LHCN-M2 (cell line): ENCODE results near the gene BLTP1. TPM values are rescaled to one million over a fixed set of nuclear protein-coding genes. Genes with fewer than 3 reads are reported as not detected.
"Not testable (repeated sequence)": the region's sequence is repeated elsewhere in the genome, so short reads cannot be mapped to it uniquely, and the experiment has no call there.

Source experiments
- DNase-seq: peaks from one replicate; pipeline ENCODE4 v3.0.0-alpha.2; 2012; ENCODE audit warnings: low read depth
- polyA plus RNA-seq: library from polyadenylated mRNA; unstranded; fragments of >200 nt; gene quantifications from one replicate; pipeline ENCODE4 v1.2.1, GENCODE V29; 2012; ENCODE audit warnings: missing spikeins
- total RNA-seq: library from RNA; depleted of rRNA; stranded (reverse); fragments of >200 nt; gene quantifications from 2 replicates; pipeline ENCODE4 v1.2.3, GENCODE V29; 2014; rRNA removed

BLTP1 gene, protein sequence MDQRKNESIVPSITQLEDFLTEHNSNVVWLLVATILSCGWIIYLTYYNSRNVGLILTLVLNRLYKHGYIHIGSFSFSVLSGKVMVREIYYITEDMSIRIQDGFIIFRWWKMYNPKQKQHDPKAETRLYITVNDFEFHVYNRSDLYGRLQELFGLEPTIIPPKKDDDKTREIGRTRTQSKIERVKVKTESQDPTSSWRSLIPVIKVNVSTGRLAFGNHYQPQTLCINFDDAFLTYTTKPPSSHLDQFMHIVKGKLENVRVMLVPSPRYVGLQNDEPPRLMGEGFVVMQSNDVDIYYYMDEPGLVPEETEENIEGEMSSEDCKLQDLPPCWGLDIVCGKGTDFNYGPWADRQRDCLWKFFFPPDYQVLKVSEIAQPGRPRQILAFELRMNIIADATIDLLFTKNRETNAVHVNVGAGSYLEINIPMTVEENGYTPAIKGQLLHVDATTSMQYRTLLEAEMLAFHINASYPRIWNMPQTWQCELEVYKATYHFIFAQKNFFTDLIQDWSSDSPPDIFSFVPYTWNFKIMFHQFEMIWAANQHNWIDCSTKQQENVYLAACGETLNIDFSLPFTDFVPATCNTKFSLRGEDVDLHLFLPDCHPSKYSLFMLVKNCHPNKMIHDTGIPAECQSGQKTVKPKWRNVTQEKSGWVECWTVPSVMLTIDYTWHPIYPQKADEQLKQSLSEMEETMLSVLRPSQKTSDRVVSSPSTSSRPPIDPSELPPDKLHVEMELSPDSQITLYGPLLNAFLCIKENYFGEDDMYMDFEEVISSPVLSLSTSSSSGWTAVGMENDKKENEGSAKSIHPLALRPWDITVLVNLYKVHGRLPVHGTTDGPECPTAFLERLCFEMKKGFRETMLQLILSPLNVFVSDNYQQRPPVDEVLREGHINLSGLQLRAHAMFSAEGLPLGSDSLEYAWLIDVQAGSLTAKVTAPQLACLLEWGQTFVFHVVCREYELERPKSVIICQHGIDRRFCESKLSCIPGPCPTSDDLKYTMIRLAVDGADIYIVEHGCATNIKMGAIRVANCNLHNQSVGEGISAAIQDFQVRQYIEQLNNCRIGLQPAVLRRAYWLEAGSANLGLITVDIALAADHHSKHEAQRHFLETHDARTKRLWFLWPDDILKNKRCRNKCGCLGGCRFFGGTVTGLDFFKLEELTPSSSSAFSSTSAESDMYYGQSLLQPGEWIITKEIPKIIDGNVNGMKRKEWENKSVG (N-terminal part only)
- 43.2 and 48.0 TPM in 2 replicates for total RNA-seq
- polyA plus RNA-seq = 7.6 TPM

DNA sequence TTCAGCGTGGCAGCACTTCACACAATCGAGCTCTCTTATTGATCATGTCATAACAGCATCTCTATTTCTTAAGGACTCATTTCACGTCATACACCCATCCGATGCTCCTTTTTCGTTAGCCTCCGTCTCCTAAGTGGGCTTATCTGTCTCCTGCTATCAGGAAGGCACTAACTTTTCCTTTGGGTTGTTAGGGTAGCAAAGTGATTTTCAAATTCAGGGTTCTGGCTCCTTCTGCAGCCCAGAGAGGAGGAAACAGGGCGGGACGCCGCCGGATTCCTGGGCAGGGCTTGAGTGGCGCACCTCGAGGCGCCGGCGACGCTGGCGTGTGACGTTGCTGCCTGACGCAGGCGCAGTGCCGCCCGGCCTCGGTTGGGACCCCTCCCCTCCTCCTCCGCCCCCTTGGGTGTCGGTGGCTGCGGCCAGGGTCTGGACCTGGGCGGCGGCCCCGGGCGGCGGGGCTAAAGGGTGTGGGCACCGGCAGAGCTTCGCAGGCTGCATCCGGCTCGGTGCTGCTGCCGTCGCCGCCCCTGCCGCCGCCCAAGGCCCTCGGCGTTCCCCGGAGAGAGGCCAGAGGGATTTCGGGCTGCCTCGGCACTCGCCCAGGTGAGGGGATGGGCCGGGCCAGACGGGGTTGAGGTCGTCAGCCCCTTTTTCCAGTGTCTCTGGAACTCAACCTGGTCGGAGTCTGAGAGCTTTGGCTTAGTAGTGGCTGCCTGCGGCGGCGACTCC is at the start of gene BLTP1:
Gene BLTP1 (plus strand): TSS at position 350 of the 729 bp plus-strand sequence. CDS start 18,317 bp downstream, outside the sequence.
- DNase-seq = peak; percentile 78

DNA sequence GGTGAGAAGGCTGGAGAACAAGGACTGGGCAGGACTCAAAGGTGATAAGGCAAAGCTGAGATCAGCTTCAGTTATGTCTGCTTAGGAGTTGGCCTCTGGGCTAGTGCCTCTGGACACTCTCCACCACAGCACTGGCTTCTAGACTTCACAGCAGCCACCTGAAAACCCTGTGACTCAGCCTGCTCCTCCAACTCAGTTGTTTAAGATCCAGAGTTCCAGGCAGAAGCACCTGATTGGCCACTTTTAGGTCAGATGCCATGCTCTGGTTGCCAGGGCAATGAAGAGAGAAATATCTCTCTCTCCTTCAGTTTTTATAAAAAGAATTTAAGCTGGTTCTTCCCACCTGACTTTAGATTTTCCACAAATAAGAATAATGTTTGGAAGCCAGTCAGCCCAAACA is 47.9 kb upstream of the BLTP1 start:
- DNase-seq = no peak

DNA sequence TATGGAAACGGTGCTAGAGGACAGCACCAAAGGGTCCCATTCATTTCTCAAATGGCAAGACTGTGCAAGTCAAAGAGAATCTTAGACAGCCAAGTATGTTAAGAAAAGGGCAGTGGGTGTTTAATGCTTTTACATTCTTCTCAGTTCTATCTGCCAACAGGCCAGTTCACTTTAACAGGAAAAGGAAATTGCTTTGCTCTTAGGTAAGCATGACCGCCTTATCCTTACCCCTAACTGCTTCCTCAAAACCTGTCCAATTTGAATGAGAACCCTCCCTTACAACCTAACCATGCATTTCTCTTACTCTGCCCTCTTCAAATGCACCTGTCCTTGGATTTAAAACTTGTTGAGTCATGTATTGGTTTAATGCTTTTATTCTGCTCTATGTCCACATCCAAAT is 44.5 kb upstream of the BLTP1 start:
- DNase-seq = no peak

DNA sequence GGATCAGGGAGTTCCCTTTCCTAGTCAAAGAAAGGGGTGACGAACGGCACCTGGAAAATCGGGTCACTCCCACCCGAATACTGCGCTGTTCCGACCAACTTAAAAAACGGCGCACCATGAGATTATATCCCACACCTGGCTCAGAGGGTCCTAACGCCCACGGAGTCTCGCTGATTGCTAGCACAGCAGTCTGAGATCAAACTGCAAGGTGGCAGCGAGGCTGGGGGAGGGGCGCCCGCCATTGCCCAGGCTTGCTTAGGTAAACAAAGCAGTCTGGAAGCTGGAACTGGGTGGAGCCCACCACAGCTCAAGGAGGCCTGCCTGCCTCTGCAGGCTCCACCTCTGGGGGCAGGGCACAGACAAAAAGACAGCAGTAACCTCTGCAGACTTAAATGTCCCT is 41.8 kb upstream of the BLTP1 start:
- DNase-seq = not testable (repeated sequence)

DNA sequence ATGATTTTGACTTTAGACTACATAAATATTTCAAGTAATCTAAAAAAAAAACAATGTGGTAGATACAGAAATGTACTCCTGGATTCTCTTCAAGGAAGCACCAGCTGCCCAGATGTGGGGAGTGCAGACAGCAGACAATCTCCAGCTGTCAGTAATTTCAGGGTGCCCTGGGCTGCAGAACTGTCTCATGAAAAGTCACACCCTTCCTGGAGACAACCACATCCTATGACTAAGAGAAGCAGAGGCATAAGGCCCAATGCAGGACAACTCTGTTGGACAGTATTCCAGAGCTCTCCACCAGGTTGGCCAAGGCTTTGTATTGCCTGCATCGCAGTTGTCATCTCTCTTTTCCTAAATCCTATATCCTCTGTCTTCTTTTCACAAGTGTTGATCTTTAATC is 34.4 kb upstream of the BLTP1 start:
- DNase-seq = peak; percentile 82

DNA sequence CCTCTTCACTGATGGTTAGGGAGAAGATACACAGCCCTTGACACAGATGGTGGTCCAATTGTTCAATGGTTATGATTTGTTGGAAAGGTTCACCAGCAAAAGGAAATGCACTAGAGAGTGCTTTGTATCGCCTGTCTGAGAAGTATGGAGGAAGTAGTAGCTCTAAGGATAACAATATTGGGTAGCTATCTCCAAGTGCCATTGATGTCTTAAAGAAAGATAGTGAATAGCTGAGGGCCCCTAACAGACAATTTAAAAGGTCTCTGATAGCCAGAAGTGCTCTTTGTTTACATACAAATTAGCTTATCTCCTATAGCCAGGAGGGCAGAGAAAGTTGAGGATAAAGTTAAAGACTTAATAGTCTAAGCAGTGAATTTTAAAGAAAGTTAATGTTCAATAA is 33.9 kb upstream of the BLTP1 start:
- DNase-seq = no peak

DNA sequence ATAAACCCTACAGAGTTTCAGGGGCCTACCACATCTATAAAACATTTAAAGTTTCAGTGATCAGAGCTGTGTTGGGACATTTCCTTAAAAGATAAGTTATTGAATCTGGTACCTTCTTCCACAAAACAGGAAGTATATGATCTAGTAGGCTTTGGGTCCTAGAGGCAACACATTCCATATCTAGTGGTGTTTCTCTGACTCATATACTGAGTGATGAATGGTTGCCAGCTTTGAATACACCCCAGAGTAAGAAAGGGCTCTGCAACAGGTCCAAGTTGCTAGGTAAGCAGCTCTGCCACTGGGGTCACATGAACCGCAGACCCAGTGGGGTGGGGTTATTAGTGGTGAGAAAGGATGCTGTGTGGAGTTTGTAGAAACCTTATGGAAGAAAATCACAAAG is 32.4 kb upstream of the BLTP1 start:
- no peak for DNase-seq

DNA sequence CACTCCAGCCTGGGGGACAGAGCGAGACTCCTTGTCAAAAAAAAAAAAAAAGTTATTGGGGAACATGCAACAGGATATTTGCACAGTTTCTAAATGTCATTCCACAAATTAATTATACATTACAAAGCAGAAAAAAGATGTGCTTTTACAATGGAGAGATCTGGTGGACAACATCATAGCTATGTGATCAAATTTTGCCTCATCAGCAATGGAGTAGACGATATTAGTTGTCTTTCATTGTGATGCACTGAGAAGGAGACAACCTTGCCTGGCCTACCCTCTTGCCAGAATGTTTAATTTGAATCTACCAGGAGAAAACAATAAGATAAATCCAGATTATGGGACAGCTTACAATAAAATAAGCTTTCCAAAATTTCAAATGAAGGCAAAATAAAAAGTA is 30.5 kb upstream of the BLTP1 start:
- DNase-seq = no peak

DNA sequence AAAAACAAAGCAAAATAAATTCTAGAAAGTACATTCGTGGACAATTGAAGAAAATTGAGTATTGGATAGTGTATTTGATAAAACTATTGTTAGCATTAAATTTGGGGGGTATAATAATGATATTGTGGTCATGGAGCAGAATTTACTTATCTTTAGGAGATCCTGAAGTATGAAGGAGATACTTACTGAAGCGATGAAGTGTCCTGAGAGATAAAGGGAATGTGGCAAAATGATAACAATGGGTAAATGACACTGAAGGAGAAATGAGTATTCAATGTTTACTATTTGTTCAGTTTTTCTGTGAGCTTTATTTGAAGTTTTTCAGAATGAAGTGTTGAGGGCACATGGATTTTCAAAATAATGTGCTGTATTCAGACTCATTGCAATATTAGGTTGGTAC is 30.0 kb upstream of the BLTP1 start:
- DNase-seq = no peak

DNA sequence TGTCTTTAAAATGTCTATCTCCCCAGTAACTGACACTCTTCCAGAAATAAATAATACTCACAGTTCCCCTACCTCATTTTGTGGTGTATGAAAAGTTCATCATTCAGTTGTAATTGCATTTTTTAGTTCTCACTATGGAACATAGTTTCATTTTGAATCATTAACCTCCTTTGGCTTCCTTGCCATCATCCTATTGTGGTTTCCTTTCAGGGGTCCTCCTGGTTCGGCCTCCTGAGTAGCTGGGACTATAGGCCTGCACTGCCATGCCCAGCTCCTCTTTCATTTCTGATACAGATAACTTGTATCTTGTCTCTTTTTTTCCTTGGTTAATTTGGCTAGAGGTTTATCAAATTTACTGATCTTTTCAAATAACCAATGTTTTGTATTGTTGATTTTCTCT is 23.1 kb upstream of the BLTP1 start:
- DNase-seq = no peak

DNA sequence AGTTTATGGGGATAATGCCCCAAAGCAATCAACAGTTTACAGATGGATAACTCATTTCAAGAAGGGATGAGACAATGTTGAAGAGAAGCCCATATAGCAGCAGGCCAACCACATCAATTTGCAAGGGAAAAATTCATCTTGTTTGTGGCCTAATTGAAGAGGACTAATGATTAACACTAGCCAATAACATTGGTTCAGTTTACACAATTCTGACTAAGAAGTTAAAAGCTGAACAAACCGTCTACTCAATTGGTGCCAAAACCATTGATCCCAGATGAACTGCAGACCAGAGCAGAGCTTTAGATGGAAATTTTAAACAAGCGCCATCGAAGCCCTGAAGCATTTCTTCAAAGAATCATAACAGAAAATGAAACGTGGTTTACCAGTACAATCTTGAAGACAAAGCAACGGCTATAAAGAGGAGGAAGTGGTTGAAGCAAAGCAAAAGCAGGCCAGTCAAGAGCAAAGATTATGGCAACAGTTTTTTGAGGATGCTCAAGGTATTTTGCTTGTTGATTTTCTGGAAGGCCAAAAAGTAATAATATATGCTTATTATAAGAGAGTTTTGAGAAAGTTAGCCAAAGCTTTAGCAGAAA is 20.5 kb upstream of the BLTP1 start:
- no peak for DNase-seq

DNA sequence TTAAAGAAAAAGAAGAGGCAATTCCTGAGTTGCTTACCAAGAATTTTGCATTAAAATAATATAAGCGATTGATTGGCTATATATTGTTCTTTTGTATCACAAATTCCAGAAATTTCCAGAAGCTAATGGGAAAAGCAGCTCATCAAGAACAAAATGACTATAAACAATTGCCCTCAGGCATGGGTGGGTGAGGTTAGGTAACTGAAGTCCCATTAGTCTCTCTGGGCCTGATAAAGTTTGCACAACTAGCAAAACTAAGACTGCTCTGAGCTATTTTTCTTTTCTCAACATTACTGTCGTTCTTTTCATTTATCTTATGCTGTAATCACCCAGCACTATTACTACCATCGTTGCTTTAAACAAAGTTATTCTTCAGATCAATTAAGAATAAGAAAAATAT is 19.2 kb upstream of the BLTP1 start:
- DNase-seq = no peak

DNA sequence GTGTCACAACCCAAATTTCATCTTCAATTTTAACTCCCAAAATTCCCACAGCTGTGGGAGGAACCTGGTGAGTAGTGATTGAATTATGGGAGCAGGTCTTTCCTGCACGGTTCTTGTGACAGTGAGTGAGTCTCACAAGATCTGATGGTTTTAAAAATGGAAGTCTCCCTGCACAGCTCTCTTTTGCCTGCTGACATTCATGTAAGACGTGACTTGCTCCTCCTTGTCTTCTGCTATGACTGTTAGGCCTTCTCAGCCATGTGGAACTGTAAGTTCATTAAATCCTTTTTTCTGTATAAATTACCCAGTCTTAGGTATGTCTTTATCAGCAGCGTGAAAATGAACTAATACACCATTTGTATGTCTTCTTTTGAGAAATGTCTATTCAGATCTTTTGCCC is 13.0 kb upstream of the BLTP1 start:
- no peak for DNase-seq

DNA sequence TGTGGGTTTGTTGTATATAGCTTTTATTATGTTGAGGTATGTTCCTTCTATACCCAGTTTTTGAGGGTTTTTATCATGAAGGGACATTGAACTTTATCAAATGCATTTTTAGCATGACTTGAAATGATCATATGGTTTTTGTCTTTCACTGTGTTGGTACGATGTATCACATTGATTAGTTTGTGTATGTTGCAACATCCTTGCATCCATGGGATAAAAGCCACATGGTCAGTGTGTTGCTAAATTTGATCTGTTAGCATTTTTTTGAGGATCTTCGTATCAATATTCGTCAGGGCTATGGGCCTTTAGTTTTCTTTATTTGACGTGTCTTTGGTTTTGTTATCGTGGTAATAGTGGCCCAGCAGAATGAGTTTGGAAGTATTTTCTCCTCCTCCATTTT is 11.3 kb upstream of the BLTP1 start:
- no peak for DNase-seq

DNA sequence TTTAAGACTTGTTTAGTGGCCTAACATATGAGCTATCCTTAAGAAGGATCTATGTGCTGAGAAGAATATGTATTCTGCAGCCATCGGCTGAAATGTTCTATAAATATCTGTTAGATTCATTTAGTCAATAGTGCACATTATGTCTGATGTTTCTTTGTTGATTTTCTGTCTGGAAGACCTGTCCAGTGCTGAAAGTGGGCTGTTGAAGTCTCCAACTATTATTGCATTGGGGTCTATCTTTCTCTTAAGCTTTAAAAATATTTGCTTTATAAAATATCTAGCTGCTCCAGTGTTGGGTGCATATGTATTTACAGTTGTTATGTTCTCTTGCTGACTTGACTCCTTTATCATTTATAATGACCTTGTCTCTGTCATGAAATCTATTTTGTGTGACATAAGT is 9.4 kb upstream of the BLTP1 start:
- DNase-seq = peak; percentile 4

DNA sequence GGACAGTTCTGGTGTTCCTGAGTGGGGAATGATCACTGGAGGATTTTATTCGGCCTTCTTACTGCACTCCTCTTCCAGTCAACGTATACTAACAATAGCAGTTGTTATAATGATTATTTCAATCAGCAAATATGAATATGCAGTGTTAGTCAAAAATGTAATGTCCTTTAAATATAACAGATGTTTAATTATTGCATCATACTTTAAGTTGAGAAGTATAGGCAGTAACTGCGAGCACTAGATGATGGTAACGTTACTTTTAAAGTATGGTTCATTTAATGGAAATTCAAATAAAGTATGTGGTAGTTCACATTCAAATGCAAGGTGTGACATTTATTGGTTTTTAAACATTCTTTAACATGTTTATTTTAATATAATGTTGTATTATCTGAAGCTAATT is 5.5 kb upstream of the BLTP1 start:
- no peak for DNase-seq

DNA sequence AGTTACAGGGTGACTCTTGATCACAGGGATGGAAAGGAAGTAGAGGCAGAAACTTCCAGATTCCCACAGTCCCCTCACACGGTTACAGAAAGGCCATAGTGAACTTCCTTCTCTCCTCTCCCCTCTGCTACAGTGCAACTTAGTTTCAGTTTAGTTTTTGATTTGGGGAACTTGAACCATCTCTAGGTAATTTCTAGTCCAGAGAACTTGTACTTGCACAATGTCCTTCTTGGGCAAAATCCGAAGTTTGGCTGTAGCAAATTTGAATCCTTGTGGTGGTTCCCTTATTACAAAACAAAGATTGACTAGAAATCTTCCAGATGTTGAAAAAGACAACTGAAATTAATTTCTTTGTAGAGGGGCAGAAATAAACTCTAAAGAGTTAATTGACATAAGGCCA is 1.2 kb upstream of the BLTP1 start:
- DNase-seq = no peak

DNA sequence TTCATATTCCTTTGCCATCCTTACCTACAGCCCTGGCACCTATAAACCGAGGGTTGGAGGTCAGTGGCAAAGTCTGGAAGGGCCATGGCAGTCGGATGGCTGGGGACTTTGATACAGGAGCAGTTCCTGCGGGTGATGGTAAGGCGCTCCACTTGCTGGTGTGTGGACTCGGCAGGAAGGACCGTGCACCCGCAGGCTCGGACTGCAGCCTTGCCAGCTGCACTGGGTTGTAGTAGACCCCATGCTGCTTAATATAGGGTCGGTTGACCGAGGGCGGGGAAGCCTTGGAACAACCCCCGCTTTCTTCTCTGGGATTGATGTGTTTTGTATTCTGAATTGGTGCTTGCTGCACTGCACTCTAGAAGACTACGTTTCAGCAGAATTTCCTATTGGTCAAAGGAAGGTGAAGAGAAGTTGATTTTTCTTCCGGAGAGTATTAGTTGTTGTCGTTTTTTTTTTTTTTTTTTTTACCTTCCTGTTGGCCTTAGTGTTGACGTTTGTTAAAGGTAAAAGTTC is 638 bp downstream of the BLTP1 start:
- peak; percentile 23 for DNase-seq

DNA sequence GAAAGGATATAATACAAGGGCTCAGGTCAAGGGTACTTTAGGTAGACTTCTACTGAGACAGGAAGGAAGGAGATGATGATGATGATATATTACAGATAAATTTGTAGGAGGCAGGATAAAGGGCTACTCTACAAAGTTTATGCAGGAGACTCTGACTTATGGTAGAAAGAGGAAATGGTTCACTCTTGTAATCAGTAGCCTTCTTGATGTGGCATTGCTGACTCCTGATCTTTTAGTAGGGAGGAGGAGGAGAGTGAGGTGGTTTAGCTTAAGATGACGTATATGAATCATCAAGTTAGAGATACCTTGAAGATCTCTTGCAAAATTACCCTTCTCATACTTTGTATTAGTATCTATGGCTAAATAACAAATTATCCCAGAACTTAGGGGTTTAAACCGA is 4.7 kb downstream of the BLTP1 start:
- DNase-seq = no peak

DNA sequence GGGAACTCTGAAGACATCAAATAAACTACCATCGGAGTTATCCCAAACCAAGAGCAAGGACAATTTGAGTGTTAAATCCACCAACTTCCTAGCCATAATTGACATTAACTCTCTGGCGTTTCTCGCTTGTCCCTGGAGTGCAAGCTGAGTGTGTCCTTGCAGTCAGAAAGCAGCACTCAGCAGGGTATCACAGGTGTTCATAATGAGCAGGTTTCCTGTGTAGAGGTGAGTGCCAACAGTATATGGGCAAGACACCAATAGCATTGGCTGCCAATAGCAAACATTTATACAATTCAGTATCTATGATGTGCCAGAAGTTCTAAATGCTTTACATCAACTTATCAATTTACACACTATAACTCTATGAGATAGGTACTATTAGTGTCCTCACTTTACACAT is 11.2 kb downstream of the BLTP1 start:
- no peak for DNase-seq

DNA sequence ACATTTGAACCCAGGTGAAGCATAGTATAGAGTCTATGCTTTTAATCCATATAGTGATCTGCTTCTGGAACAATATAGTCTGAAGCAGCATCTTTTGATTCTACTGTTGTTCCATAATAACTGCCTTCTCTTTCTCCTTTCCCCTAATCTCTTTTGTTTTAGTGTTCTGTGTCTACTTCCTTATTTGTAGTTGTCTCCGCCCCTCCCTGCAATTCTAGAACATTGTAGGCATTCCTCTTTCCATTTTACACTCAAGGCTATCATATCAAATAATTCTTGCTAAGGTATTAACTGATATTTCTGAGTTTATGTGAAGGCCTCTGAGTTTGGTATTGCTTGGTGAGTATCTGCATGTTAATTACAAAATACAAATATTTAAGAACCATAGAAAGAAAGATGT is 11.6 kb downstream of the BLTP1 start:
- DNase-seq = no peak
